GM13977 (cell line): ENCODE measurements around the gene IFT88.

Source experiments
- DNase-seq: peaks from one replicate; pipeline ENCODE4 v3.0.0; 2012; ENCODE audit warnings: low spot score
- CTCF ChIP-seq: IDR thresholded peaks from 2 replicates; pipeline ENCODE4 v1.5.1; 2012; ENCODE audit warnings: mild to moderate bottlenecking, control low read depth; ENCODE audit not compliant: insufficient read depth; ENCODE audit errors: extremely low read depth, missing control alignments
- in situ Hi-C: fragments of 300-500 bp; cut with MboI; formaldehyde crosslinking; loops from one replicate; pipeline ENCODE4 v1.12.0; 2022; ENCODE audit warnings: low sequenced_read_pairs, low pct_unique_long_range_greater_than_20kb, mixed read lengths, inconsistent platforms; ENCODE audit not compliant: unreplicated experiment

Gene IFT88

GRCh38 chr13:20729633-20730585 lies 163.0 kb downstream of the IFT88 start:
- TF ChIP-seq CTCF: no peak
- in situ Hi-C loops: no loop called here

GRCh38 chr13:20738616-20739015 lies 171.7 kb downstream of the IFT88 start:
- no peak for TF ChIP-seq CTCF
- in situ Hi-C loops: no loop called here

More at GRCh38 chr13:20729633-20730585, 163.0 kb downstream of the IFT88 start:
- no peak for DNase-seq

GRCh38 chr13:20740021-20740420 lies 173.1 kb downstream of the IFT88 start:
- no peak for DNase-seq
- TF ChIP-seq CTCF: no peak
- in situ Hi-C loops: no loop called here

More at GRCh38 chr13:20738616-20739015, 171.7 kb downstream of the IFT88 start:
- no peak for DNase-seq
